ENCODE results near the gene PLXNA4. TPM values are rescaled to one million over a fixed set of nuclear protein-coding genes. Genes with fewer than 3 reads are reported as not detected.

PLXNA4 gene
- 4.3 to 5.2 TPM (median 4.5 TPM) in 3 replicates for total RNA-seq

- Mint-ChIP-seq H3K27ac (no peak within 1 kb of the TSS), H3K4me1 (peaks cover 23% of the 10 kb centered on the region), H3K36me3 (no peaks in the 10 kb centered on the region), H3K4me3 (peak within 1 kb of the TSS; percentile 68), H3K27me3 (ENCODE audit: low read depth) (peaks cover 88% of the 10 kb centered on the region), H3K9me3 (no peaks in the 10 kb centered on the region)
- DNase-seq (ENCODE audit: low spot score in 2 of 2, unreplicated experiment in 2 of 2): peak in 1 of 2 experiments; percentile 52
- TF ChIP-seq CTCF (IDR thresholded peaks at IDR 0.05; ENCODE audit: unreplicated experiment): no peak
Observed at GRCh38 chr7:132575982-132576720, at the start of gene PLXNA4. TSS of gene PLXNA4 (minus strand) at chr7:132576470. CDS start at chr7:132508693, 67,777 bp downstream.

GRCh38 chr7:132625651-132626050 is 49.4 kb upstream of the PLXNA4 start:
- no peak for TF ChIP-seq CTCF (IDR thresholded peaks at IDR 0.05; ENCODE audit: unreplicated experiment)
- Mint-ChIP-seq H3K27me3 (ENCODE audit: low read depth) (peaks cover 31% of the 10 kb centered on the region), H3K27ac (no peak overlapping the region), H3K36me3 (no peaks in the 10 kb centered on the region), H3K4me3 (no peak overlapping the region), H3K9me3 (no peaks in the 10 kb centered on the region), H3K4me1 (no peaks in the 10 kb centered on the region)
- no peak for DNase-seq (ENCODE audit: low spot score in 2 of 2, unreplicated experiment in 2 of 2)

GRCh38 chr7:132622081-132622480 is 45.8 kb upstream of the PLXNA4 start:
- no peak overlapping the region for H3K27ac Mint-ChIP-seq
- no peak for DNase-seq (ENCODE audit: low spot score in 2 of 2, unreplicated experiment in 2 of 2)
- H3K36me3 Mint-ChIP-seq: no peaks in the 10 kb centered on the region
- H3K27me3 Mint-ChIP-seq (ENCODE audit: low read depth): peaks cover 22% of the 10 kb centered on the region
- TF ChIP-seq CTCF (IDR thresholded peaks at IDR 0.05; ENCODE audit: unreplicated experiment): no peak
- peaks cover 11% of the 10 kb centered on the region for H3K4me1 Mint-ChIP-seq
- H3K4me3 Mint-ChIP-seq: no peak overlapping the region
- H3K9me3 Mint-ChIP-seq: no peaks in the 10 kb centered on the region

- Mint-ChIP-seq H3K36me3 (no peaks in the 10 kb centered on the region), H3K4me1 (peaks cover 13% of the 10 kb centered on the region), H3K4me3 (no peak overlapping the region), H3K27me3 (ENCODE audit: low read depth) (peaks cover 26% of the 10 kb centered on the region), H3K27ac (no peak overlapping the region), H3K9me3 (no peaks in the 10 kb centered on the region)
- no peak for DNase-seq (ENCODE audit: low spot score in 2 of 2, unreplicated experiment in 2 of 2)
- TF ChIP-seq CTCF (IDR thresholded peaks at IDR 0.05; ENCODE audit: unreplicated experiment): no peak
Observed at GRCh38 chr7:132619967-132620366, 43.7 kb upstream of the PLXNA4 start.

DNA sequence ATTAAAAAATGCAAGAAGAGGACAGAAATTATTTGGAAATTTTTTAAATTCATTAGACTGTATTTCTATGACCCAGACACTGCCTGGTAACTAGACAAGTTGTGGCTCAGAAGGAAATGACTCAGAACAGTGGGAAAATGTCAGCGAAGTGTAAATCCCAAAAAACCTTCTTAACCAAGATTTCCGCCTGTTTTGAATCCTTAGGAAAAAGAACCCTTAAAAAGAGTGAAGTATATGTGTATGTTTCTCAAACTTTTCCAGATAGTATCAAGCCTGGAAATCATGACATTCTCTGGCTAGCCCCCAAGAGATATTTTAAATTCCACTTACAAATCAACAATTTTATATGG is 42.7 kb upstream of the PLXNA4 start:
- TF ChIP-seq CTCF (IDR thresholded peaks at IDR 0.05; ENCODE audit: unreplicated experiment): no peak
- no peak overlapping the region for H3K4me3 Mint-ChIP-seq
- no peaks in the 10 kb centered on the region for H3K9me3 Mint-ChIP-seq
- no peak for DNase-seq (ENCODE audit: low spot score in 2 of 2, unreplicated experiment in 2 of 2)
- H3K27me3 Mint-ChIP-seq (ENCODE audit: low read depth): peaks cover 31% of the 10 kb centered on the region
- H3K36me3 Mint-ChIP-seq: no peaks in the 10 kb centered on the region
- H3K27ac Mint-ChIP-seq: no peak overlapping the region
- H3K4me1 Mint-ChIP-seq: peaks cover 16% of the 10 kb centered on the region
